ENCODE measurements around the gene PLD4.

Gene PLD4

GRCh38 chr14:104972301-104973134 is 47.8 kb downstream of the PLD4 start:
- TF ChIP-seq, protein P1, sequence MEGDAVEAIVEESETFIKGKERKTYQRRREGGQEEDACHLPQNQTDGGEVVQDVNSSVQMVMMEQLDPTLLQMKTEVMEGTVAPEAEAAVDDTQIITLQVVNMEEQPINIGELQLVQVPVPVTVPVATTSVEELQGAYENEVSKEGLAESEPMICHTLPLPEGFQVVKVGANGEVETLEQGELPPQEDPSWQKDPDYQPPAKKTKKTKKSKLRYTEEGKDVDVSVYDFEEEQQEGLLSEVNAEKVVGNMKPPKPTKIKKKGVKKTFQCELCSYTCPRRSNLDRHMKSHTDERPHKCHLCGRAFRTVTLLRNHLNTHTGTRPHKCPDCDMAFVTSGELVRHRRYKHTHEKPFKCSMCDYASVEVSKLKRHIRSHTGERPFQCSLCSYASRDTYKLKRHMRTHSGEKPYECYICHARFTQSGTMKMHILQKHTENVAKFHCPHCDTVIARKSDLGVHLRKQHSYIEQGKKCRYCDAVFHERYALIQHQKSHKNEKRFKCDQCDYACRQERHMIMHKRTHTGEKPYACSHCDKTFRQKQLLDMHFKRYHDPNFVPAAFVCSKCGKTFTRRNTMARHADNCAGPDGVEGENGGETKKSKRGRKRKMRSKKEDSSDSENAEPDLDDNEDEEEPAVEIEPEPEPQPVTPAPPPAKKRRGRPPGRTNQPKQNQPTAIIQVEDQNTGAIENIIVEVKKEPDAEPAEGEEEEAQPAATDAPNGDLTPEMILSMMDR (IDR thresholded peaks at IDR 0.05; ENCODE audit: low read depth, low read length, poor library complexity, severe bottlenecking): no peak
- no peak for TF ChIP-seq EZH2phosphoT487 (IDR thresholded peaks at IDR 0.05; ENCODE audit: borderline replicate concordance, low read length)
- no peaks in the 10 kb centered on the region for H3K36me3 ChIP-seq (ENCODE audit: control insufficient read depth, low read length)
- peaks cover 22% of the 10 kb centered on the region for H3K27me3 ChIP-seq (ENCODE audit: control insufficient read depth, low read length)
- H3K4me1 ChIP-seq (ENCODE audit: control insufficient read depth, low read length): peaks cover 24% of the 10 kb centered on the region
- no peak overlapping the region for H3K27ac ChIP-seq (ENCODE audit: low read depth, low read length)
- no peaks in the 10 kb centered on the region for H3K79me2 ChIP-seq (ENCODE audit: control insufficient read depth, low read length)
- no peaks in the 10 kb centered on the region for H3K9me3 ChIP-seq (ENCODE audit: control insufficient read depth, insufficient read depth, low read length)
- H4K20me1 ChIP-seq (ENCODE audit: control insufficient read depth, insufficient read depth, low read depth, low read length): no peaks in the 10 kb centered on the region
- H3K4me3 ChIP-seq (ENCODE audit: low read length): no peak overlapping the region
- no peaks in the 10 kb centered on the region for H3K9me2 ChIP-seq (replicated peaks; ENCODE audit: control insufficient read depth, low read length)
- H3K4me2 ChIP-seq (ENCODE audit: low read length): no peak overlapping the region
- no peaks in the 10 kb centered on the region for H3F3A ChIP-seq (ENCODE audit: control insufficient read depth, insufficient read depth)

- Histone ChIP-seq H3K4me1 (ENCODE audit: control insufficient read depth, low read length) (peaks cover 23% of the 10 kb centered on the region), H3K4me2 (ENCODE audit: low read length) (no peak overlapping the region), H4K20me1 (ENCODE audit: control insufficient read depth, insufficient read depth, low read depth, low read length) (no peaks in the 10 kb centered on the region), H3K27ac (ENCODE audit: low read depth, low read length) (no peak overlapping the region), H3K36me3 (ENCODE audit: control insufficient read depth, low read length) (no peaks in the 10 kb centered on the region), H3K4me3 (ENCODE audit: low read length) (no peak overlapping the region), H3K27me3 (ENCODE audit: control insufficient read depth, low read length) (peaks cover 26% of the 10 kb centered on the region), H3K9me3 (ENCODE audit: control insufficient read depth, insufficient read depth, low read length) (no peaks in the 10 kb centered on the region), H3K9me2 (replicated peaks; ENCODE audit: control insufficient read depth, low read length) (no peaks in the 10 kb centered on the region), H3F3A (ENCODE audit: control insufficient read depth, insufficient read depth) (no peaks in the 10 kb centered on the region), H3K79me2 (ENCODE audit: control insufficient read depth, low read length) (no peaks in the 10 kb centered on the region)
- TF ChIP-seq, protein P1 (IDR thresholded peaks at IDR 0.05; ENCODE audit: low read depth, low read length, poor library complexity, severe bottlenecking): no peak
Measured at GRCh38 chr14:104973135-104973384, 48.4 kb downstream of the PLD4 start.

DNA sequence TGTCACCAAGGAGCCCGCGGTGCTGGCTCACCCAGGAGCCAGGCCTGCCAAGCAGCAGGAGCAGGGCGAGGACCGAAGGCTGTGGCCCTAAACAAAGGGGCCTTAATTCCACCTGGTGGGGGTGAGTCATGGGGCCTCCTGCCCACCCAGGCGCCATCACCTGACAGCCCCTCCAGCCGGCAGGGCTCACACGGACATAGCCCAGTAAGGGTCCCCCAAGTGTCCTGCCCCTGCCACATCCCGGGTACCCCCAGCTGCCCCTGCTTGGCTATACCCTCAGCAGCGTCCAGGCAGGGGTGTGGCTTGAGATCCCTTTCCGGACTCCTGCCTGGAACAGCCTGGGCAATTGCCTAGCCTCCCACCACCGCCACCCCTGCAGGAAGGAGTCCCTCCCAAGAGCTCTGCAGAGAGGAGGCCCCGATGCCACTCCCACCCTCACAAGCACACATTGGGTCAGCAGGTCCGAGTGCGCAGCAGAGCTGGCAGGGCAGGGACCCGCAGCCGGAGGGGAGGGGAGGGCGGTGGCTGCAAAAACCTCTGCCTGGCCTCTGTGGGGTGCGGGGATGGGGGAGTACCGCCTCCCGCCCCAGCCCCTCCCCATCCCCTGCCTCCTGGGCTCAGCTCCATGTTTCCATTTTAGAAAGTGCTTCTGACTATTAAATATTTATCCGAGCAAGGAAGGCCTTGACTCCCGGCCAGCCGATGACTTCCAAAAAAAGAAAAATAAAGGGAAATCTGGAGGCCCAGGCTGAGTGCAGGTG is 48.9 kb downstream of the PLD4 start:
- Histone ChIP-seq H3K36me3 (ENCODE audit: control insufficient read depth, low read length) (no peaks in the 10 kb centered on the region), H3K9me2 (replicated peaks; ENCODE audit: control insufficient read depth, low read length) (no peaks in the 10 kb centered on the region), H3K27ac (ENCODE audit: low read depth, low read length) (no peak overlapping the region), H3K4me2 (ENCODE audit: low read length) (no peak overlapping the region), H3K27me3 (ENCODE audit: control insufficient read depth, low read length) (peaks cover 27% of the 10 kb centered on the region), H3F3A (ENCODE audit: control insufficient read depth, insufficient read depth) (no peaks in the 10 kb centered on the region), H3K79me2 (ENCODE audit: control insufficient read depth, low read length) (no peaks in the 10 kb centered on the region), H3K9me3 (ENCODE audit: control insufficient read depth, insufficient read depth, low read length) (no peaks in the 10 kb centered on the region), H4K20me1 (ENCODE audit: control insufficient read depth, insufficient read depth, low read depth, low read length) (no peaks in the 10 kb centered on the region), H3K4me1 (ENCODE audit: control insufficient read depth, low read length) (peaks cover 18% of the 10 kb centered on the region), H3K4me3 (ENCODE audit: low read length) (no peak overlapping the region)
- TF ChIP-seq EZH2phosphoT487 (IDR thresholded peaks at IDR 0.05; ENCODE audit: borderline replicate concordance, low read length): no peak
- TF ChIP-seq, protein P1 (IDR thresholded peaks at IDR 0.05; ENCODE audit: low read depth, low read length, poor library complexity, severe bottlenecking): no peak
